Nephron (organoid): Measurements from ENCODE around the gene NOL6.

ENCODE experiments used
- H3K27ac Mint-ChIP-seq, 3 experiments: 2 replicates each; pipeline ENCODE4 v1.8.0; 2020; ENCODE audit warnings: mixed read lengths in 3 of 3, mild to moderate bottlenecking in 2 of 3, moderate library complexity in 1 of 3
- H3K27me3 Mint-ChIP-seq: 2 replicates; pipeline ENCODE4 v1.8.0; 2021; ENCODE audit warnings: low read depth, mild to moderate bottlenecking, moderate library complexity, mixed read lengths
- H3K36me3 Mint-ChIP-seq: 2 replicates; pipeline ENCODE4 v1.8.0; 2020; ENCODE audit warnings: low read depth, mixed read lengths
- H3K4me1 Mint-ChIP-seq: 2 replicates; pipeline ENCODE4 v1.8.0; 2020; ENCODE audit warnings: mixed read lengths
- H3K4me3 Mint-ChIP-seq, 3 experiments: 2 replicates each; pipeline ENCODE4 v1.8.0; 2020; ENCODE audit warnings: mild to moderate bottlenecking in 3 of 3, mixed read lengths in 3 of 3, moderate library complexity in 2 of 3
- H3K9me3 Mint-ChIP-seq: 2 replicates; pipeline ENCODE4 v1.8.0; 2020; ENCODE audit warnings: mixed read lengths
- CTCF ChIP-seq, 3 experiments: fragments of 200-600 bp; sonication (generic); IDR thresholded peaks; one replicate each; pipeline ENCODE4 v1.5.0; 2021; ENCODE audit warnings: antibody characterized with exemption in 3 of 3; ENCODE audit not compliant: unreplicated experiment in 3 of 3

The NOL6 gene

GRCh38 chr9:33453999-33454660 lies 19.6 kb downstream of the NOL6 start:
- no peaks in the 10 kb centered on the region for H3K9me3 Mint-ChIP-seq

GRCh38 chr9:33453286-33453860 lies 20.4 kb downstream of the NOL6 start:
- Mint-ChIP-seq H3K27me3 (peaks cover 8% of the 10 kb centered on the region), H3K4me1 (peaks cover 4% of the 10 kb centered on the region), H3K36me3 (no peaks in the 10 kb centered on the region), H3K4me3 (no peak overlapping the region), H3K27ac (no peak overlapping the region), H3K9me3 (no peaks in the 10 kb centered on the region)
- TF ChIP-seq CTCF (IDR thresholded peaks at IDR 0.05; ENCODE audit: unreplicated experiment in 3 of 3) = no peak

More at GRCh38 chr9:33453999-33454660, 19.6 kb downstream of the NOL6 start:
- Mint-ChIP-seq H3K27ac (no peak overlapping the region), H3K4me1 (peaks cover 4% of the 10 kb centered on the region), H3K27me3 (peaks cover 7% of the 10 kb centered on the region), H3K36me3 (no peaks in the 10 kb centered on the region), H3K4me3 (no peak overlapping the region)
- TF ChIP-seq CTCF (IDR thresholded peaks at IDR 0.05; ENCODE audit: unreplicated experiment in 3 of 3) = no peak

GRCh38 chr9:33452828-33453271 lies 20.9 kb downstream of the NOL6 start:
- no peaks in the 10 kb centered on the region for H3K9me3 Mint-ChIP-seq
- H3K36me3 Mint-ChIP-seq = no peaks in the 10 kb centered on the region
- TF ChIP-seq CTCF (IDR thresholded peaks at IDR 0.05; ENCODE audit: unreplicated experiment in 3 of 3) = peak; percentile 53 to 78 (median 65)
- peaks cover 13% of the 10 kb centered on the region for H3K27me3 Mint-ChIP-seq
- H3K27ac Mint-ChIP-seq = no peak overlapping the region
- peaks cover 9% of the 10 kb centered on the region for H3K4me1 Mint-ChIP-seq
- H3K4me3 Mint-ChIP-seq = no peak overlapping the region

GRCh38 chr9:33450621-33451146 lies 23.0 kb downstream of the NOL6 start:
- Mint-ChIP-seq H3K4me3 (no peak overlapping the region), H3K27me3 (peaks cover 15% of the 10 kb centered on the region), H3K4me1 (peaks cover 28% of the 10 kb centered on the region), H3K9me3 (no peaks in the 10 kb centered on the region), H3K27ac (no peak overlapping the region), H3K36me3 (no peaks in the 10 kb centered on the region)
- TF ChIP-seq CTCF (IDR thresholded peaks at IDR 0.05; ENCODE audit: unreplicated experiment in 3 of 3) = no peak

- H3K27me3 Mint-ChIP-seq = peaks cover 15% of the 10 kb centered on the region
- no peaks in the 10 kb centered on the region for H3K36me3 Mint-ChIP-seq
- peaks cover 38% of the 10 kb centered on the region for H3K4me1 Mint-ChIP-seq
- no peak for TF ChIP-seq CTCF (IDR thresholded peaks at IDR 0.05; ENCODE audit: unreplicated experiment in 3 of 3)
- H3K4me3 Mint-ChIP-seq = no peak overlapping the region
- no peaks in the 10 kb centered on the region for H3K9me3 Mint-ChIP-seq
- no peak overlapping the region for H3K27ac Mint-ChIP-seq
These were observed 24.0 kb downstream of the NOL6 start for GRCh38 chr9:33449715-33450114.
